ENCODE data around the gene NLRC4.
"Not testable (repeated sequence)": the region's sequence is repeated elsewhere in the genome, so short reads cannot be mapped to it uniquely, and the experiment has no call there.

Gene NLRC4

GRCh38 chr2:32264422-32265105 is at the start of gene NLRC4:
Gene NLRC4, minus strand, starts transcription at chr2:32264886. Its CDS starts 8,111 bp downstream, at chr2:32256775.
- DNase-seq (ENCODE audit: low spot score), result peak; percentile 75

- no peak for DNase-seq (ENCODE audit: low spot score)
Measured at GRCh38 chr2:32310577-32310976, 45.9 kb upstream of the NLRC4 start.

GRCh38 chr2:32293966-32294562 is 29.4 kb upstream of the NLRC4 start:
- not testable (repeated sequence) for DNase-seq (ENCODE audit: low spot score)

- DNase-seq (ENCODE audit: low spot score), result not testable (repeated sequence)
Measured at GRCh38 chr2:32293493-32293892, 28.8 kb upstream of the NLRC4 start.

- no peak for DNase-seq (ENCODE audit: low spot score)
Measured at GRCh38 chr2:32291746-32292145, 27.1 kb upstream of the NLRC4 start.

GRCh38 chr2:32290000-32290339 is 25.3 kb upstream of the NLRC4 start:
- no peak for DNase-seq (ENCODE audit: low spot score)

- DNase-seq (ENCODE audit: low spot score), result no peak
Measured at GRCh38 chr2:32289165-32289999, 24.7 kb upstream of the NLRC4 start.

- DNase-seq (ENCODE audit: low spot score), result no peak
Measured at GRCh38 chr2:32284321-32284720, 19.6 kb upstream of the NLRC4 start.

- DNase-seq (ENCODE audit: low spot score), result no peak
Measured at GRCh38 chr2:32278478-32278853, 13.8 kb upstream of the NLRC4 start.

- peak; percentile 96 for DNase-seq (ENCODE audit: low spot score)
Measured at GRCh38 chr2:32277674-32278477, 13.2 kb upstream of the NLRC4 start, which contains the start of gene YIPF4. Gene YIPF4, plus strand, starts transcription at chr2:32277904. Its CDS starts 252 bp downstream, at chr2:32278156.

GRCh38 chr2:32277363-32277673 is 12.6 kb upstream of the NLRC4 start:
- no peak for DNase-seq (ENCODE audit: low spot score)

- not testable (repeated sequence) for DNase-seq (ENCODE audit: low spot score)
Measured at GRCh38 chr2:32275790-32276189, 11.1 kb upstream of the NLRC4 start.

GRCh38 chr2:32274289-32274688 is 9.6 kb upstream of the NLRC4 start:
- DNase-seq (ENCODE audit: low spot score), result no peak

GRCh38 chr2:32272279-32272678 is 7.6 kb upstream of the NLRC4 start:
- no peak for DNase-seq (ENCODE audit: low spot score)

- no peak for DNase-seq (ENCODE audit: low spot score)
Measured at GRCh38 chr2:32271063-32271462, 6.4 kb upstream of the NLRC4 start.

GRCh38 chr2:32262105-32262504 is 2.6 kb downstream of the NLRC4 start:
- DNase-seq (ENCODE audit: low spot score), result no peak

- no peak for DNase-seq (ENCODE audit: low spot score)
Measured at GRCh38 chr2:32260376-32260775, 4.3 kb downstream of the NLRC4 start.

GRCh38 chr2:32258242-32258641 is 6.4 kb downstream of the NLRC4 start:
- no peak for DNase-seq (ENCODE audit: low spot score)

GRCh38 chr2:32250290-32250689 is 14.4 kb downstream of the NLRC4 start:
- DNase-seq (ENCODE audit: low spot score), result no peak

GRCh38 chr2:32249731-32250236 is 14.9 kb downstream of the NLRC4 start:
- DNase-seq (ENCODE audit: low spot score), result no peak

GRCh38 chr2:32248299-32248698 is 16.4 kb downstream of the NLRC4 start:
- no peak for DNase-seq (ENCODE audit: low spot score)

GRCh38 chr2:32246911-32247310 is 17.8 kb downstream of the NLRC4 start:
- DNase-seq (ENCODE audit: low spot score), result no peak

Data from NAMALWA (cell line).